ENCODE measurements around the gene CDK11B.

DNA sequence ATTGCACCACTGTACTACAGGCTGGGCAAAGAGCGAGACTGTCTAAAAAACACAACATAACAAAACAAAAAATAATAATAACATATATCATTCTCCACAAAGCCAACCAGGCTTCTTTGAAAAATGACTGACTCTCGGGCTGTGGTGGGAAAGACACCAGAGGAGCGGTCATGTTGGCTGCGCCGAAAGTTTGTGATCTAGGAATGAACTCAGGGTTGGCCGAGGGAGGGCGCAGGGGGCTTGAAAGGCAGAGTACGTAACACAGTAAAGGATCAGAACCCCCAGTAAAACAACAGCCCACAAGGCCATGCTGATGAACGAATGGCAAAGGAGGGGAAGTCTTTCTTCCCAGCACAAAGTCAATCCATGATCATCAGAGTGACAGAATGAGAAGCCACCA is 29.0 kb upstream of the CDK11B start:
- TF ChIP-seq CTCF (conservative IDR thresholded peaks at IDR 0.05; ENCODE audit: low read depth in 2 of 2) (no peak), EZH2phosphoT487 (IDR thresholded peaks at IDR 0.05; ENCODE audit: unreplicated experiment) (no peak), EZH2 (IDR thresholded peaks at IDR 0.05; ENCODE audit: low read depth, unreplicated experiment) (no peak), POLR2AphosphoS5 (IDR thresholded peaks at IDR 0.05; ENCODE audit: low read depth) (no peak), JUNB (IDR thresholded peaks at IDR 0.05; ENCODE audit: unreplicated experiment) (no peak)
- TF ChIP-seq, protein P1, sequence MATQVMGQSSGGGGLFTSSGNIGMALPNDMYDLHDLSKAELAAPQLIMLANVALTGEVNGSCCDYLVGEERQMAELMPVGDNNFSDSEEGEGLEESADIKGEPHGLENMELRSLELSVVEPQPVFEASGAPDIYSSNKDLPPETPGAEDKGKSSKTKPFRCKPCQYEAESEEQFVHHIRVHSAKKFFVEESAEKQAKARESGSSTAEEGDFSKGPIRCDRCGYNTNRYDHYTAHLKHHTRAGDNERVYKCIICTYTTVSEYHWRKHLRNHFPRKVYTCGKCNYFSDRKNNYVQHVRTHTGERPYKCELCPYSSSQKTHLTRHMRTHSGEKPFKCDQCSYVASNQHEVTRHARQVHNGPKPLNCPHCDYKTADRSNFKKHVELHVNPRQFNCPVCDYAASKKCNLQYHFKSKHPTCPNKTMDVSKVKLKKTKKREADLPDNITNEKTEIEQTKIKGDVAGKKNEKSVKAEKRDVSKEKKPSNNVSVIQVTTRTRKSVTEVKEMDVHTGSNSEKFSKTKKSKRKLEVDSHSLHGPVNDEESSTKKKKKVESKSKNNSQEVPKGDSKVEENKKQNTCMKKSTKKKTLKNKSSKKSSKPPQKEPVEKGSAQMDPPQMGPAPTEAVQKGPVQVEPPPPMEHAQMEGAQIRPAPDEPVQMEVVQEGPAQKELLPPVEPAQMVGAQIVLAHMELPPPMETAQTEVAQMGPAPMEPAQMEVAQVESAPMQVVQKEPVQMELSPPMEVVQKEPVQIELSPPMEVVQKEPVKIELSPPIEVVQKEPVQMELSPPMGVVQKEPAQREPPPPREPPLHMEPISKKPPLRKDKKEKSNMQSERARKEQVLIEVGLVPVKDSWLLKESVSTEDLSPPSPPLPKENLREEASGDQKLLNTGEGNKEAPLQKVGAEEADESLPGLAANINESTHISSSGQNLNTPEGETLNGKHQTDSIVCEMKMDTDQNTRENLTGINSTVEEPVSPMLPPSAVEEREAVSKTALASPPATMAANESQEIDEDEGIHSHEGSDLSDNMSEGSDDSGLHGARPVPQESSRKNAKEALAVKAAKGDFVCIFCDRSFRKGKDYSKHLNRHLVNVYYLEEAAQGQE (IDR thresholded peaks at IDR 0.05; ENCODE audit: unreplicated experiment), result no peak
